Neuronal stem cell (in vitro differentiated cells): ENCODE data around the gene BCL2L13.
A peak's percentile ranks its signal among the peaks of the same experiment; 100 is the strongest.

Experiments
- DNase-seq: peaks from one replicate; pipeline ENCODE4 v3.0.0-alpha.2; 2013; ENCODE audit warnings: low spot score
- H2AFZ ChIP-seq: one replicate; pipeline ENCODE4 v1.6.1; 2013; ENCODE audit warnings: mild to moderate bottlenecking, low read length, inconsistent platforms
- H2AK5ac ChIP-seq: 2 replicates; pipeline ENCODE4 v1.6.1; 2013; ENCODE audit warnings: low read depth, mild to moderate bottlenecking, inconsistent platforms, low read length, moderate library complexity, mixed read lengths
- H2BK120ac ChIP-seq: 2 replicates; pipeline ENCODE4 v1.6.1; 2013; ENCODE audit warnings: low read depth, mild to moderate bottlenecking, inconsistent platforms, low read length, moderate library complexity, mixed read lengths
- H2BK12ac ChIP-seq: one replicate; pipeline ENCODE4 v1.6.1; 2013; ENCODE audit warnings: low read length, inconsistent platforms
- H2BK15ac ChIP-seq: 2 replicates; pipeline ENCODE4 v1.6.1; 2013; ENCODE audit warnings: mild to moderate bottlenecking, low read length, inconsistent platforms, mixed read lengths
- H2BK5ac ChIP-seq: one replicate; pipeline ENCODE4 v1.6.1; 2013; ENCODE audit warnings: inconsistent platforms, mild to moderate bottlenecking, low read length, moderate library complexity
- H3K14ac ChIP-seq: one replicate; pipeline ENCODE4 v1.6.1; 2013; ENCODE audit warnings: low read length, inconsistent platforms
- H3K18ac ChIP-seq: 2 replicates; pipeline ENCODE4 v1.6.1; 2013; ENCODE audit warnings: low read length, inconsistent platforms
- H3K23ac ChIP-seq: 2 replicates; pipeline ENCODE4 v1.6.1; 2013; ENCODE audit warnings: low read depth, mild to moderate bottlenecking, mixed read lengths, low read length, inconsistent platforms; ENCODE audit not compliant: poor library complexity
- H3K27ac ChIP-seq: replicated peaks from 3 replicates; pipeline ENCODE4 v1.5.1; 2013; ENCODE audit warnings: low read length, inconsistent platforms
- H3K27me3 ChIP-seq, 3 experiments: 2 replicates each; pipeline ENCODE4 v1.6.1; 2013; ENCODE audit warnings: low read length in 3 of 3, mild to moderate bottlenecking in 2 of 3, inconsistent platforms in 1 of 3, low read depth in 1 of 3, mixed read lengths in 1 of 3, moderate library complexity in 1 of 3; ENCODE audit not compliant: control insufficient read depth in 3 of 3, insufficient read depth in 3 of 3
- H3K36me3 ChIP-seq, 2 donors: replicated peaks in 1 of 2; 2 replicates each; pipeline ENCODE4 v1.6.1; 2013; ENCODE audit warnings: low read length in 2 of 2; ENCODE audit not compliant: control insufficient read depth in 2 of 2, insufficient read depth in 2 of 2
- H3K4ac ChIP-seq: 2 replicates; pipeline ENCODE4 v1.6.1; 2013; ENCODE audit warnings: inconsistent platforms, mild to moderate bottlenecking, low read length, moderate library complexity
- H3K4me1 ChIP-seq, 2 donors: 1 replicate in 1 of 2; 2 replicates in 1 of 2; pipeline ENCODE4 v1.6.1; 2013; ENCODE audit warnings: low read length in 2 of 2, low read depth in 1 of 2; ENCODE audit not compliant: control insufficient read depth in 2 of 2, insufficient read depth in 1 of 2
- H3K4me2 ChIP-seq: one replicate; pipeline ENCODE4 v1.6.1; 2013; ENCODE audit warnings: mild to moderate bottlenecking, low read length, inconsistent platforms; ENCODE audit not compliant: insufficient read depth, poor library complexity, severe bottlenecking
- H3K4me3 ChIP-seq, 2 donors: 2 replicates each; pipeline ENCODE4 v1.5.1; 2013; ENCODE audit warnings: low read length in 2 of 2, mild to moderate bottlenecking in 2 of 2, inconsistent platforms in 1 of 2, moderate library complexity in 1 of 2
- H3K79me1 ChIP-seq: one replicate; pipeline ENCODE4 v1.6.1; 2013; ENCODE audit warnings: low read depth, mild to moderate bottlenecking, inconsistent platforms, low read length, moderate library complexity
- H3K9ac ChIP-seq: one replicate; pipeline ENCODE4 v1.6.1; 2013; ENCODE audit warnings: mild to moderate bottlenecking, low read depth, low read length, inconsistent platforms; ENCODE audit not compliant: poor library complexity
- H3K9me3 ChIP-seq, 2 donors: replicated peaks in 1 of 2; 2 replicates each; pipeline versions ENCODE3 to v1.6.1; 2013; ENCODE audit warnings: low read length in 2 of 2, mild to moderate bottlenecking in 2 of 2, inconsistent platforms in 1 of 2, low read depth in 1 of 2, mixed read lengths in 1 of 2, moderate library complexity in 1 of 2; ENCODE audit not compliant: control insufficient read depth in 2 of 2, insufficient read depth in 1 of 2
- H4K8ac ChIP-seq: one replicate; pipeline ENCODE4 v1.6.1; 2013; ENCODE audit warnings: low read depth, mild to moderate bottlenecking, inconsistent platforms, low read length, moderate library complexity
- H4K91ac ChIP-seq: one replicate; pipeline ENCODE4 v1.6.1; 2013; ENCODE audit warnings: low read length, low read depth, mild to moderate bottlenecking, inconsistent platforms; ENCODE audit not compliant: poor library complexity
- WGBS, 2 donors: extraction: QIAGEN DNeasy Blood & Tissue Kit; methylation state at CpG; one replicate each; pipeline ENCODE4 v1.1.7; 2013; ENCODE audit warnings: missing lambda C conversion rate in 2 of 2, mixed read lengths in 1 of 2; ENCODE audit not compliant: insufficient read length in 2 of 2, insufficient replicate concordance in 1 of 2; ENCODE audit errors: extremely low coverage in 2 of 2; 5-methylcytosine and 5-hydroxymethylcytosine counted together

BCL2L13 gene

GRCh38 chr22:17705951-17706900 lies 67.7 kb downstream of the BCL2L13 start:
- H4K91ac ChIP-seq = no peak overlapping the region
- DNase-seq = no peak
- no CpG with 5 or more reads among the region's 9 CpGs for WGBS, 2 donors
- H3K23ac ChIP-seq = no peak overlapping the region
- H2BK12ac ChIP-seq = no peak overlapping the region
- no peak overlapping the region for H2BK15ac ChIP-seq
- H2AFZ ChIP-seq = peak overlapping the region; percentile 14
- no peaks in the 10 kb centered on the region for H3K9me3 ChIP-seq
- no peak overlapping the region for H3K4ac ChIP-seq
- peaks cover 2 to 22% of the 10 kb centered on the region in 2 donors for H3K36me3 ChIP-seq
- H3K18ac ChIP-seq = no peak overlapping the region
- H2AK5ac ChIP-seq = no peak overlapping the region
- no peak overlapping the region for H3K27ac ChIP-seq
- peak overlapping the region; percentile 12 for H3K9ac ChIP-seq
- no peak overlapping the region for H3K4me3 ChIP-seq
- no peak overlapping the region for H2BK120ac ChIP-seq
- H4K8ac ChIP-seq = no peak overlapping the region
- no peak overlapping the region for H3K14ac ChIP-seq
- no peaks in the 10 kb centered on the region for H3K27me3 ChIP-seq
- H3K4me2 ChIP-seq = no peak overlapping the region
- H2BK5ac ChIP-seq = no peak overlapping the region
- H3K4me1 ChIP-seq = peaks cover 1 to 5% of the 10 kb centered on the region in 2 donors
- no peaks in the 10 kb centered on the region for H3K79me1 ChIP-seq

- no peak overlapping the region for H2AFZ ChIP-seq
Observed at GRCh38 chr22:17706947-17707346, 68.4 kb downstream of the BCL2L13 start.

GRCh38 chr22:17707526-17707925 lies 69.0 kb downstream of the BCL2L13 start:
- Histone ChIP-seq H3K23ac (no peak overlapping the region), H3K9me3 (no peaks in the 10 kb centered on the region), H2BK12ac (no peak overlapping the region), H2AFZ (no peak overlapping the region), H2BK5ac (no peak overlapping the region), H3K4me2 (no peak overlapping the region), H3K4ac (no peak overlapping the region), H3K27ac (no peak overlapping the region), H3K36me3 (peaks cover 2 to 17% of the 10 kb centered on the region in 2 donors), H3K9ac (no peak overlapping the region), H4K8ac (no peak overlapping the region), H3K14ac (no peak overlapping the region), H3K79me1 (no peaks in the 10 kb centered on the region), H3K18ac (no peak overlapping the region), H2BK120ac (no peak overlapping the region), H2AK5ac (no peak overlapping the region), H3K4me1 (peaks cover 1 to 5% of the 10 kb centered on the region in 2 donors), H3K27me3 (no peaks in the 10 kb centered on the region), H2BK15ac (no peak overlapping the region), H4K91ac (no peak overlapping the region), H3K4me3 (no peak overlapping the region)
- no peak for DNase-seq
- no CpG with 5 or more reads among the region's 3 CpGs for WGBS, 2 donors

More at GRCh38 chr22:17706947-17707346, 68.4 kb downstream of the BCL2L13 start:
- Histone ChIP-seq H3K27me3 (no peaks in the 10 kb centered on the region), H3K14ac (no peak overlapping the region), H2BK5ac (no peak overlapping the region), H3K4me2 (no peak overlapping the region), H3K9ac (no peak overlapping the region), H3K27ac (no peak overlapping the region), H3K36me3 (peaks cover 2 to 21% of the 10 kb centered on the region in 2 donors), H4K91ac (no peak overlapping the region), H2BK120ac (no peak overlapping the region), H2AK5ac (no peak overlapping the region), H4K8ac (no peak overlapping the region), H3K79me1 (no peaks in the 10 kb centered on the region), H2BK15ac (no peak overlapping the region), H3K4ac (no peak overlapping the region), H3K4me1 (peaks cover 1 to 5% of the 10 kb centered on the region in 2 donors), H2BK12ac (no peak overlapping the region), H3K23ac (no peak overlapping the region), H3K9me3 (no peaks in the 10 kb centered on the region), H3K4me3 (no peak overlapping the region), H3K18ac (no peak overlapping the region)
- no peak for DNase-seq
- no CpG with 5 or more reads among the region's 1 CpG for WGBS, 2 donors

GRCh38 chr22:17710023-17710422 lies 71.5 kb downstream of the BCL2L13 start:
- H3K79me1 ChIP-seq = no peaks in the 10 kb centered on the region
- no peaks in the 10 kb centered on the region for H3K27me3 ChIP-seq
- no peak overlapping the region for H2AFZ ChIP-seq
- no peak overlapping the region for H2BK5ac ChIP-seq
- H3K14ac ChIP-seq = no peak overlapping the region
- no peak overlapping the region for H3K27ac ChIP-seq
- no peak overlapping the region for H2BK12ac ChIP-seq
- peaks cover 1 to 5% of the 10 kb centered on the region in 2 donors for H3K4me1 ChIP-seq
- H3K23ac ChIP-seq = no peak overlapping the region
- no peak overlapping the region for H2BK15ac ChIP-seq
- H3K18ac ChIP-seq = no peak overlapping the region
- WGBS, 2 donors = no CpG with 5 or more reads among the region's 5 CpGs
- H3K4ac ChIP-seq = no peak overlapping the region
- H2BK120ac ChIP-seq = no peak overlapping the region
- no peak overlapping the region for H3K9ac ChIP-seq
- no peak overlapping the region for H3K4me3 ChIP-seq
- no peak for DNase-seq
- no peak overlapping the region for H2AK5ac ChIP-seq
- no peak overlapping the region for H3K4me2 ChIP-seq
- H4K8ac ChIP-seq = no peak overlapping the region
- no peak overlapping the region for H4K91ac ChIP-seq
- H3K9me3 ChIP-seq = no peaks in the 10 kb centered on the region
- peaks cover 0 to 8% of the 10 kb centered on the region in 2 donors for H3K36me3 ChIP-seq
